H1 (cell line): ENCODE measurements around the gene ZNG1C. TPM values are rescaled to one million over a fixed set of nuclear protein-coding genes. Genes with fewer than 3 reads are reported as not detected.
"Not testable (repeated sequence)": the region's sequence is repeated elsewhere in the genome, so short reads cannot be mapped to it uniquely, and the experiment has no call there.

Source experiments
- CTCF ChIA-PET: fragments of 300-600 bp; sonication (Branson Sonifier 250); formaldehyde crosslinking; loops from one replicate; lab custom pipeline; 2021; ENCODE audit not compliant: partially characterized antibody; lab: Charles Lee
- POLR2A ChIA-PET: fragments of 300-600 bp; sonication (Branson Sonifier 250); formaldehyde crosslinking; loops from one replicate; lab custom pipeline; 2021; ENCODE audit warnings: inconsistent platforms; ENCODE audit not compliant: partially characterized antibody; lab: Charles Lee
- DNase-seq, 2 experiments: peaks; one replicate each; pipeline versions ENCODE4 v3.0.0 to v3.0.0-alpha.2; 2010 to 2022; ENCODE audit warnings: low spot score in 2 of 2, low read depth in 1 of 2, mixed read lengths in 1 of 2
- FAIRE-seq: peaks from 2 replicates; lab custom pipeline; 2011; peaks lifted over from hg19 to GRCh38; lab: Jason Lieb, UNC
- H2AFZ ChIP-seq: 2 replicates; pipeline ENCODE4 v1.8.1; 2012; ENCODE audit warnings: low read length, inconsistent platforms
- H2AK5ac ChIP-seq: 2 replicates; pipeline ENCODE4 v1.6.1; 2013; ENCODE audit warnings: low read depth, low read length
- H2BK120ac ChIP-seq: replicated peaks from 2 replicates; pipeline ENCODE3; 2013; ENCODE audit warnings: low read depth, low read length, inconsistent platforms
- H2BK12ac ChIP-seq: 2 replicates; pipeline ENCODE4 v1.6.1; 2013; ENCODE audit warnings: low read depth, low read length
- H2BK15ac ChIP-seq: 2 replicates; pipeline ENCODE4 v1.6.1; 2013; ENCODE audit warnings: low read length
- H2BK20ac ChIP-seq: 2 replicates; pipeline ENCODE4 v1.6.1; 2013; ENCODE audit warnings: low read length
- H2BK5ac ChIP-seq: 2 replicates; pipeline ENCODE4 v1.6.1; 2013; ENCODE audit warnings: low read depth, low read length
- H3K14ac ChIP-seq: 2 replicates; pipeline ENCODE4 v1.6.1; 2013; ENCODE audit warnings: inconsistent platforms; ENCODE audit not compliant: insufficient read length
- H3K18ac ChIP-seq: 2 replicates; pipeline ENCODE4 v1.6.1; 2013; ENCODE audit warnings: low read length; ENCODE audit errors: extremely low read depth
- H3K23ac ChIP-seq: 2 replicates; pipeline ENCODE4 v1.6.1; 2013; ENCODE audit warnings: inconsistent platforms; ENCODE audit not compliant: insufficient read length
- H3K23me2 ChIP-seq: 2 replicates; pipeline ENCODE4 v1.6.1; 2013; ENCODE audit warnings: low read depth, low read length
- H3K27ac ChIP-seq: 2 replicates; pipeline ENCODE4 v1.6.1; 2011; ENCODE audit warnings: low read depth, low read length, inconsistent platforms
- H3K27me3 ChIP-seq, 4 experiments: replicated peaks in 1 of 4; 1 replicate in 1 of 4; 2 replicates in 3 of 4; pipeline versions ENCODE4 v1.6.1 to v1.8.1; 2011 to 2013; ENCODE audit warnings: low read length in 3 of 4, mild to moderate bottlenecking in 3 of 4, inconsistent platforms in 2 of 4, mixed read lengths in 2 of 4, moderate library complexity in 1 of 4; ENCODE audit not compliant: control insufficient read depth in 3 of 4, insufficient read depth in 3 of 4; ENCODE audit errors: extremely low read depth in 1 of 4
- H3K36me3 ChIP-seq, 4 experiments: 2 replicates each; pipeline versions ENCODE4 v1.6.1 to v1.8.1; 2011 to 2013; ENCODE audit warnings: mild to moderate bottlenecking in 4 of 4, low read length in 3 of 4, moderate library complexity in 2 of 4, control low read depth in 1 of 4, inconsistent platforms in 1 of 4; ENCODE audit not compliant: insufficient read depth in 4 of 4, control insufficient read depth in 2 of 4
- H3K4ac ChIP-seq: replicated peaks from 2 replicates; pipeline ENCODE3; 2013; ENCODE audit warnings: low read length, low read depth, mixed read lengths, inconsistent platforms; ENCODE audit not compliant: insufficient read length
- H3K4me1 ChIP-seq, 4 experiments: replicated peaks in 1 of 4; 1 replicate in 1 of 4; 2 replicates in 3 of 4; pipeline versions ENCODE4 v1.6.1 to v1.8.1; 2011 to 2013; ENCODE audit warnings: low read length in 3 of 4, inconsistent platforms in 2 of 4, mixed read lengths in 1 of 4; ENCODE audit not compliant: insufficient read depth in 4 of 4, control insufficient read depth in 3 of 4
- H3K4me2 ChIP-seq, 2 experiments: 2 replicates each; pipeline versions ENCODE4 v1.6.1 to v1.8.1; 2011 to 2013; ENCODE audit warnings: low read depth in 2 of 2, low read length in 2 of 2, control low read depth in 1 of 2, inconsistent platforms in 1 of 2, mild to moderate bottlenecking in 1 of 2; ENCODE audit not compliant: insufficient read depth in 1 of 2
- H3K4me3 ChIP-seq, 4 experiments: fragments of 200-600, 300-600 bp in 1 of 4; sonication (generic), shearing (Covaris generic), sonication (Bioruptor Twin) in 1 of 4; 2 replicates each; pipeline versions ENCODE4 v1.5.1 to v1.8.1; 2011 to 2016; ENCODE audit warnings: low read length in 4 of 4, low read depth in 3 of 4, control low read depth in 2 of 4, inconsistent platforms in 2 of 4, mild to moderate bottlenecking in 2 of 4, mixed read lengths in 1 of 4, moderate library complexity in 1 of 4; ENCODE audit not compliant: insufficient read depth in 2 of 4; ENCODE audit errors: extremely low read depth in 1 of 4
- H3K56ac ChIP-seq: replicated peaks from 2 replicates; pipeline ENCODE3; 2013; ENCODE audit warnings: low read depth, mild to moderate bottlenecking, mixed read lengths, low read length, inconsistent platforms; ENCODE audit not compliant: insufficient read length
- H3K79me1 ChIP-seq: 2 replicates; pipeline ENCODE4 v1.6.1; 2013; ENCODE audit warnings: low read depth, low read length, control low read depth
- H3K79me2 ChIP-seq, 2 experiments: 2 replicates each; pipeline versions ENCODE4 v1.6.1 to v1.8.1; 2012 to 2013; ENCODE audit warnings: low read length in 2 of 2, mild to moderate bottlenecking in 2 of 2, inconsistent platforms in 1 of 2; ENCODE audit not compliant: insufficient read depth in 2 of 2, control insufficient read depth in 1 of 2
- H3K9ac ChIP-seq, 4 experiments: replicated peaks in 1 of 4; 1 replicate in 1 of 4; 2 replicates in 3 of 4; pipeline versions ENCODE4 v1.6.1 to v1.8.1; 2011 to 2013; ENCODE audit warnings: low read depth in 3 of 4, low read length in 3 of 4, control low read depth in 2 of 4, mild to moderate bottlenecking in 2 of 4, moderate library complexity in 2 of 4, inconsistent platforms in 1 of 4; ENCODE audit errors: extremely low read depth in 1 of 4
- H3K9me3 ChIP-seq, 2 experiments: 2 replicates each; pipeline versions ENCODE4 v1.6.1 to v1.8.1; 2012 to 2013; ENCODE audit warnings: mild to moderate bottlenecking in 2 of 2, moderate library complexity in 2 of 2, control low read depth in 1 of 2, inconsistent platforms in 1 of 2, low read depth in 1 of 2, low read length in 1 of 2, mixed read lengths in 1 of 2; ENCODE audit not compliant: insufficient read depth in 2 of 2
- H4K20me1 ChIP-seq, 2 experiments: replicated peaks in 1 of 2; 2 replicates each; pipeline versions ENCODE3 to v1.8.1; 2011 to 2013; ENCODE audit warnings: inconsistent platforms in 2 of 2, low read length in 2 of 2, mild to moderate bottlenecking in 1 of 2; ENCODE audit not compliant: insufficient read depth in 2 of 2, control insufficient read depth in 1 of 2
- H4K5ac ChIP-seq: 2 replicates; pipeline ENCODE4 v1.6.1; 2013; ENCODE audit warnings: low read length, low read depth, mixed read lengths, inconsistent platforms; ENCODE audit not compliant: insufficient read length
- H4K8ac ChIP-seq: 2 replicates; pipeline ENCODE4 v1.8.0; 2013; ENCODE audit warnings: mild to moderate bottlenecking, moderate library complexity, low read length, inconsistent platforms; ENCODE audit not compliant: insufficient read depth; ENCODE audit errors: extremely low read depth
- H4K91ac ChIP-seq: replicated peaks from 2 replicates; pipeline ENCODE3; 2013; ENCODE audit warnings: low read length, mixed read lengths, inconsistent platforms; ENCODE audit not compliant: insufficient read length
- SUZ12 ChIP-seq: fragments of 200-600 bp; sonication (generic); IDR thresholded peaks from 2 replicates; pipeline ENCODE4 v1.6.1; 2012; ENCODE audit warnings: mild to moderate bottlenecking, inconsistent platforms, low read length, moderate library complexity, mixed read lengths
- WGBS, 2 experiments: shearing (Covaris generic) in 1 of 2; methylation state at CpG; one replicate each; pipeline versions ENCODE4 v1.1.6 to v1.1.7; 2013 to 2015; ENCODE audit warnings: low lambda C conversion rate in 2 of 2, mixed read lengths in 2 of 2, inconsistent platforms in 1 of 2, low coverage in 1 of 2, missing lambda C conversion rate in 1 of 2; ENCODE audit not compliant: insufficient replicate concordance in 2 of 2, insufficient coverage in 1 of 2, insufficient read length in 1 of 2; ENCODE audit errors: extremely low coverage in 1 of 2, missing lambda C conversion rate in 1 of 2; 5-methylcytosine and 5-hydroxymethylcytosine counted together
- polyA plus RNA-seq, 7 experiments: library from polyadenylated mRNA; depleted of rRNA in 3 of 7; stranded (reverse) in 5 of 7; unstranded in 2 of 7; fragments of >200 nt in 5 of 7; fragments of 200-250 nt in 2 of 7; gene quantifications; 1 replicate in 5 of 7; 2 replicates in 1 of 7; 4 replicates in 1 of 7; pipeline versions ENCODE4 v1.2.1 to v1.2.3, GENCODE V29; 2011 to 2013; ENCODE audit warnings: missing spikeins in 2 of 7, mixed read lengths in 2 of 7
- total RNA-seq: library from RNA; stranded (reverse); fragmentation: NEBNext Ultra II Directional; extraction: Animal tissue kit (Norgen Biotek cat#: 25700); gene quantifications from 2 replicates; pipeline ENCODE4 v1.2.1, GENCODE V29; 2021

Gene ZNG1C
- total and polyA plus RNA-seq, 2 of the 8 experiments (the other 6 are each of a cell fraction or from before 2014, with no cell fraction given): 12.9 to 17.2 TPM

DNA sequence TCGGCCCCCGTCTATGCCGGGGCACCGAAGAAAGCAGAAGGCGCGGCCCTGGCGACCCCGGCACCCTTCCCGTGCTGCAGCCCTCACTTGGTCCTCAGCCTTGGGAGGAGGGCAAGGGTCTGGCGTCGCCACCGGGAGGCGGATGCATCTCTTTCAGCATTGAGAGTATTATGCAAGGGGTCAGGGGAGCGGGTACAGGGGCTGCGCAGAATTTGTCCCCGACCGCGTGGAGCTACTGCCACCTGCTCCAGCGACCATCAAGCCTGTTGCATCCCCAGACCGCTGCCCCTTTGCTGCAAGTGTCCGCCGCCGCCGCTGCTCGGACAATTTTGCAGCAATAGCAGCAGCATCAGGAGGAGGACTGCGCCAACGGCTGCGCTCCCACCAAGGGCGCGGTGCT is 62.0 kb downstream of the ZNG1C start:
- H2BK5ac ChIP-seq, H3K4me2 ChIP-seq, H3K14ac ChIP-seq, H3K56ac ChIP-seq, H3K79me2 ChIP-seq, H3K36me3 ChIP-seq, FAIRE-seq, H3K27ac ChIP-seq, H3K79me1 ChIP-seq, H2BK120ac ChIP-seq, H4K8ac ChIP-seq, H2BK20ac ChIP-seq, H3K18ac ChIP-seq, H2AK5ac ChIP-seq, H3K4me3 ChIP-seq, H3K23ac ChIP-seq, H3K9ac ChIP-seq, H3K23me2 ChIP-seq, DNase-seq, H3K9me3 ChIP-seq, H4K91ac ChIP-seq, POLR2A ChIA-PET, H3K4ac ChIP-seq, CTCF ChIA-PET, H2BK15ac ChIP-seq, H4K5ac ChIP-seq, H4K20me1 ChIP-seq, H2BK12ac ChIP-seq, H3K4me1 ChIP-seq, H2AFZ ChIP-seq: not testable (repeated sequence)
- no CpG with 5 or more reads among the region's 30 CpGs for WGBS, 2 experiments
- peaks cover 4 to 15% (median 7%) of the 10 kb centered on the region in 4 experiments; a peak in 6 of 7 replicates for H3K27me3 ChIP-seq
- TF ChIP-seq SUZ12: 0 out of 2 replicates have a peak, but pooled peaks have one; percentile 26
